OCI-LY3 (cell line): ENCODE data around the gene LIPC.

Experiments
- EZH2phosphoT487 ChIP-seq: fragments of 200-600 bp; shearing (Covaris generic); IDR thresholded peaks from 2 replicates; pipeline ENCODE4 v1.6.1; 2018; ENCODE audit warnings: antibody characterized with exemption, mixed run types, low read depth
- TF ChIP-seq, protein P1 (sequence below): fragments of 200-600, 300-600 bp; sonication (generic); IDR thresholded peaks from 2 replicates; pipeline ENCODE4 v1.5.1; 2014; ENCODE audit warnings: antibody characterized with exemption, low read length, low read depth

DNA sequence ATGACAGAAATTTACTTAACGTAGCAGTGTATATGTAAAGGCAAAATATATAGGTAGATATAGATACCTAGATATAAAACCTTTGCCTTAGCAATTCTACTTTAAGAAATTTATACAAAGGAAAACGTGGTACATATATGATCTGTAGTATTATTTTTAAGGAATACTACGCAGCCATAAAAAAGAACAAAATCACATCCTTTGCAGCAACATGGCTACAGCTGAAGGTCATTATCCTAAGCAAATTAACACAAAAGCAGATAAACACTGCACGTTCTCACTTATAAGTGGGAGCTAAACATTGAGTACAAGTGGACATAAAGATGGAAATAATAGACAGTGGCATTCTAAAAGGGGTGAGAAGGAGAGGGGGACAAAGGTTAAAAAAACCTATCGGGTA is 14.8 kb upstream of the LIPC start:
- TF ChIP-seq, protein P1, sequence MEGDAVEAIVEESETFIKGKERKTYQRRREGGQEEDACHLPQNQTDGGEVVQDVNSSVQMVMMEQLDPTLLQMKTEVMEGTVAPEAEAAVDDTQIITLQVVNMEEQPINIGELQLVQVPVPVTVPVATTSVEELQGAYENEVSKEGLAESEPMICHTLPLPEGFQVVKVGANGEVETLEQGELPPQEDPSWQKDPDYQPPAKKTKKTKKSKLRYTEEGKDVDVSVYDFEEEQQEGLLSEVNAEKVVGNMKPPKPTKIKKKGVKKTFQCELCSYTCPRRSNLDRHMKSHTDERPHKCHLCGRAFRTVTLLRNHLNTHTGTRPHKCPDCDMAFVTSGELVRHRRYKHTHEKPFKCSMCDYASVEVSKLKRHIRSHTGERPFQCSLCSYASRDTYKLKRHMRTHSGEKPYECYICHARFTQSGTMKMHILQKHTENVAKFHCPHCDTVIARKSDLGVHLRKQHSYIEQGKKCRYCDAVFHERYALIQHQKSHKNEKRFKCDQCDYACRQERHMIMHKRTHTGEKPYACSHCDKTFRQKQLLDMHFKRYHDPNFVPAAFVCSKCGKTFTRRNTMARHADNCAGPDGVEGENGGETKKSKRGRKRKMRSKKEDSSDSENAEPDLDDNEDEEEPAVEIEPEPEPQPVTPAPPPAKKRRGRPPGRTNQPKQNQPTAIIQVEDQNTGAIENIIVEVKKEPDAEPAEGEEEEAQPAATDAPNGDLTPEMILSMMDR, result no peak
- TF ChIP-seq EZH2phosphoT487, result no peak
